Memory B cell (primary cell): ENCODE results near the gene HEPACAM2.
A peak's percentile ranks its signal among the peaks of the same experiment; 100 is the strongest.

ENCODE experiments used
- ATAC-seq: fragments of 150-1000 bp; cut with Tn5 transposase; 2 replicates; pipeline ENCODE4 v1.10.0; 2021; ENCODE audit warnings: low read depth, mild to moderate bottlenecking, moderate library complexity
- DNase-seq, 2 donors: peaks; one replicate each; pipeline ENCODE4 v3.0.0; 2022; ENCODE audit warnings: low spot score in 2 of 2
- H3K27ac Mint-ChIP-seq: one replicate; pipeline ENCODE4 v1.8.0; 2022; ENCODE audit warnings: mild to moderate bottlenecking, moderate library complexity, mixed read lengths
- H3K27me3 Mint-ChIP-seq: one replicate; pipeline ENCODE4 v1.8.0; 2022; ENCODE audit warnings: mixed read lengths
- H3K36me3 Mint-ChIP-seq: one replicate; pipeline ENCODE4 v1.8.0; 2022; ENCODE audit warnings: mild to moderate bottlenecking, mixed read lengths
- H3K4me1 Mint-ChIP-seq: one replicate; pipeline ENCODE4 v1.8.0; 2022; ENCODE audit warnings: mixed read lengths
- H3K4me3 Mint-ChIP-seq: one replicate; pipeline ENCODE4 v1.8.0; 2022; ENCODE audit warnings: mild to moderate bottlenecking, moderate library complexity, mixed read lengths
- H3K9me3 Mint-ChIP-seq: one replicate; pipeline ENCODE4 v1.8.0; 2022; ENCODE audit warnings: mixed read lengths

Gene HEPACAM2

GRCh38 chr7:93226310-93226709, at the start of gene HEPACAM2:
HEPACAM2 (minus strand) TSS chr7:93226469.
- H3K27me3 Mint-ChIP-seq, result no peaks in the 10 kb centered on the region
- H3K4me1 Mint-ChIP-seq, result peaks cover 3% of the 10 kb centered on the region
- DNase-seq, result no peak
- H3K9me3 Mint-ChIP-seq, result no peaks in the 10 kb centered on the region
- no peak for ATAC-seq
- no peaks in the 10 kb centered on the region for H3K36me3 Mint-ChIP-seq
- H3K27ac Mint-ChIP-seq, result no peak within 1 kb of the TSS
- H3K4me3 Mint-ChIP-seq, result no peak within 1 kb of the TSS

- Mint-ChIP-seq H3K27me3 (no peaks in the 10 kb centered on the region), H3K4me3 (no peak overlapping the region), H3K36me3 (peaks cover 17% of the 10 kb centered on the region)
Observed at GRCh38 chr7:93265220-93265619, 39.0 kb upstream of the HEPACAM2 start.

GRCh38 chr7:93262535-93262934, 36.3 kb upstream of the HEPACAM2 start:
- no peaks in the 10 kb centered on the region for H3K9me3 Mint-ChIP-seq
- H3K4me3 Mint-ChIP-seq, result no peak overlapping the region
- no peaks in the 10 kb centered on the region for H3K4me1 Mint-ChIP-seq
- no peaks in the 10 kb centered on the region for H3K27me3 Mint-ChIP-seq
- peaks cover 20% of the 10 kb centered on the region for H3K36me3 Mint-ChIP-seq
- DNase-seq, result no peak
- no peak overlapping the region for H3K27ac Mint-ChIP-seq
- no peak for ATAC-seq

More at GRCh38 chr7:93265220-93265619, 39.0 kb upstream of the HEPACAM2 start:
- H3K4me1 Mint-ChIP-seq, result peaks cover 5% of the 10 kb centered on the region
- no peak overlapping the region for H3K27ac Mint-ChIP-seq
- ATAC-seq, result no peak
- DNase-seq, result no peak
- no peaks in the 10 kb centered on the region for H3K9me3 Mint-ChIP-seq

- DNase-seq (no peak), ATAC-seq (no peak)
- no peak overlapping the region for H3K27ac Mint-ChIP-seq
- H3K36me3 Mint-ChIP-seq, result peaks cover 16% of the 10 kb centered on the region
- no peaks in the 10 kb centered on the region for H3K27me3 Mint-ChIP-seq
- no peaks in the 10 kb centered on the region for H3K9me3 Mint-ChIP-seq
- no peak overlapping the region for H3K4me3 Mint-ChIP-seq
- H3K4me1 Mint-ChIP-seq, result no peaks in the 10 kb centered on the region
Observed at GRCh38 chr7:93258661-93259060, 32.4 kb upstream of the HEPACAM2 start.

GRCh38 chr7:93249491-93250148, 23.4 kb upstream of the HEPACAM2 start:
- Mint-ChIP-seq H3K4me3 (no peak overlapping the region), H3K9me3 (no peaks in the 10 kb centered on the region), H3K27ac (no peak overlapping the region), H3K27me3 (no peaks in the 10 kb centered on the region), H3K36me3 (peaks cover 4% of the 10 kb centered on the region), H3K4me1 (peaks cover 6% of the 10 kb centered on the region)
- no peak for DNase-seq
- ATAC-seq, result no peak

- Mint-ChIP-seq H3K4me1 (peaks cover 4% of the 10 kb centered on the region), H3K27ac (no peak overlapping the region), H3K36me3 (peaks cover 2% of the 10 kb centered on the region), H3K27me3 (no peaks in the 10 kb centered on the region), H3K4me3 (peak overlapping the region; percentile 3), H3K9me3 (no peaks in the 10 kb centered on the region)
- no peak for ATAC-seq
- peak in 1 of 2 donors; percentile 12 for DNase-seq
Observed at GRCh38 chr7:93245525-93246432, 19.5 kb upstream of the HEPACAM2 start.

- no peaks in the 10 kb centered on the region for H3K9me3 Mint-ChIP-seq
- H3K36me3 Mint-ChIP-seq, result no peaks in the 10 kb centered on the region
- H3K4me1 Mint-ChIP-seq, result peaks cover 8% of the 10 kb centered on the region
- H3K27me3 Mint-ChIP-seq, result no peaks in the 10 kb centered on the region
- no peak overlapping the region for H3K27ac Mint-ChIP-seq
- no peak overlapping the region for H3K4me3 Mint-ChIP-seq
- no peak for ATAC-seq
- no peak for DNase-seq
Observed at GRCh38 chr7:93242106-93242505, 15.8 kb upstream of the HEPACAM2 start.

GRCh38 chr7:93239824-93240223, 13.6 kb upstream of the HEPACAM2 start:
- Mint-ChIP-seq H3K36me3 (no peaks in the 10 kb centered on the region), H3K4me3 (no peak overlapping the region), H3K27me3 (no peaks in the 10 kb centered on the region), H3K9me3 (no peaks in the 10 kb centered on the region), H3K4me1 (peaks cover 7% of the 10 kb centered on the region), H3K27ac (no peak overlapping the region)
- ATAC-seq (no peak), DNase-seq (no peak)

- no peaks in the 10 kb centered on the region for H3K36me3 Mint-ChIP-seq
- peak overlapping the region; percentile 1 for H3K27ac Mint-ChIP-seq
- H3K4me1 Mint-ChIP-seq, result peaks cover 6% of the 10 kb centered on the region
Observed at GRCh38 chr7:93238748-93239147, 12.5 kb upstream of the HEPACAM2 start.

GRCh38 chr7:93238131-93238530, 11.9 kb upstream of the HEPACAM2 start:
- no peak for ATAC-seq
- H3K36me3 Mint-ChIP-seq, result no peaks in the 10 kb centered on the region
- no peaks in the 10 kb centered on the region for H3K27me3 Mint-ChIP-seq
- no peak overlapping the region for H3K4me3 Mint-ChIP-seq
- no peaks in the 10 kb centered on the region for H3K9me3 Mint-ChIP-seq
- H3K27ac Mint-ChIP-seq, result no peak overlapping the region
- DNase-seq, result no peak
- peaks cover 6% of the 10 kb centered on the region for H3K4me1 Mint-ChIP-seq

More at GRCh38 chr7:93238748-93239147, 12.5 kb upstream of the HEPACAM2 start:
- Mint-ChIP-seq H3K9me3 (no peaks in the 10 kb centered on the region), H3K27me3 (no peaks in the 10 kb centered on the region), H3K4me3 (no peak overlapping the region)
- no peak for DNase-seq
- no peak for ATAC-seq

- Mint-ChIP-seq H3K9me3 (no peaks in the 10 kb centered on the region), H3K27me3 (no peaks in the 10 kb centered on the region), H3K36me3 (no peaks in the 10 kb centered on the region), H3K4me1 (peaks cover 6% of the 10 kb centered on the region), H3K27ac (no peak overlapping the region), H3K4me3 (no peak overlapping the region)
- DNase-seq (no peak), ATAC-seq (no peak)
Observed at GRCh38 chr7:93235541-93235940, 9.3 kb upstream of the HEPACAM2 start.

- no peak for DNase-seq
- Mint-ChIP-seq H3K36me3 (no peaks in the 10 kb centered on the region), H3K27ac (peak overlapping the region; percentile 96), H3K9me3 (no peaks in the 10 kb centered on the region), H3K4me1 (peaks cover 4% of the 10 kb centered on the region), H3K4me3 (peak overlapping the region; percentile 99), H3K27me3 (no peaks in the 10 kb centered on the region)
- ATAC-seq, result no peak
Observed at GRCh38 chr7:93232673-93233018, 6.4 kb upstream of the HEPACAM2 start.

- peak within 1 kb of the TSS; percentile 99 for H3K4me3 Mint-ChIP-seq
- H3K4me1 Mint-ChIP-seq, result peaks cover 3% of the 10 kb centered on the region
- DNase-seq (peak; percentile 84 to 87), ATAC-seq (peak; percentile 94)
- no peaks in the 10 kb centered on the region for H3K27me3 Mint-ChIP-seq
- peak within 1 kb of the TSS; percentile 96 for H3K27ac Mint-ChIP-seq
- no peaks in the 10 kb centered on the region for H3K36me3 Mint-ChIP-seq
- H3K9me3 Mint-ChIP-seq, result no peaks in the 10 kb centered on the region
Observed at GRCh38 chr7:93231799-93232672, 5.8 kb upstream of the HEPACAM2 start, which contains the start of gene VPS50. VPS50 (plus strand) TSS chr7:93232366; CDS start chr7:93232468, 102 bp downstream.

- ATAC-seq (no peak), DNase-seq (no peak)
- H3K27me3 Mint-ChIP-seq, result no peaks in the 10 kb centered on the region
- no peaks in the 10 kb centered on the region for H3K9me3 Mint-ChIP-seq
- H3K4me3 Mint-ChIP-seq, result peak overlapping the region; percentile 99
- H3K27ac Mint-ChIP-seq, result peak overlapping the region; percentile 96
- H3K36me3 Mint-ChIP-seq, result no peaks in the 10 kb centered on the region
- H3K4me1 Mint-ChIP-seq, result peaks cover 3% of the 10 kb centered on the region
Observed at GRCh38 chr7:93231259-93231658, 5.0 kb upstream of the HEPACAM2 start.
